Measurements from ENCODE around the gene SEMA3D.

The SEMA3D gene

DNA sequence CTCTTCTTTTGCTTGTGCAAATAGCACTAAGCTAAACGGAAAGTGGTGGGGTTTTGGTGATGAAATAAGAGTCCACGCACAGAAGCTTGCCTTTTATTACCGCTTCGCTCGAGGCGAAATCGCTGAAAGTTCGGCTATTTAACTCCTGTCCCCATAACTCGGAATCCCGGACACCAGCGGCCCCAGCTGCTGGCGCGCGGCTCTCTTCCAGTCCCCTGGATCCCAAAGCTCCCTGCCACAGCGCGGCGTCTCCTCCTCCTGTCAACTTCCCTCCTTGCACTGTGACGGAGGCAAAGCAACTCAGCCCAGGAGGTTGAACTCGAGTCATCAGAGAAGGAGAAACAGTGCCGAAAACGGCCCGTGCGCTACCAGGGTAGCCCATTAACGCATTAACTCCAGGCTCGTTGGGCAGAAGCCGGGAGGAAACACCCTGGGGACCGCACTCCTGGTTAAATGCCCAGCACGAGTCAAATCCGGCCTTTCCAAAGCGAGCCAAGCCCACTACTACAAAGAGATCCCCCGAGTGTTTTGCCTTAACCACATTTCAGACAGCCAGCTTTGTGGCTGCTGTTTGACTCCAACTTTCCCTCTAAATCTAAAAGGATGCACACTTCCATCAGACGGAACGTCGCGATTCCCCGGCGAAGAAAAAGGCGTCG is 1.3 kb downstream of the SEMA3D start:
- peaks cover 18% of the 10 kb centered on the region for H3K4me1 ChIP-seq
- no peak for TF ChIP-seq Cebpa-rat (IDR thresholded peaks at IDR 0.05)
- H3K27me3 ChIP-seq: peaks cover 20% of the 10 kb centered on the region
- no peaks in the 10 kb centered on the region for H3K36me3 ChIP-seq
- peak overlapping the region; percentile 73 for H3K4me3 ChIP-seq
- peak overlapping the region; percentile 67; the same call in 1 of the 2 replicates for H3K9ac ChIP-seq
- no peaks in the 10 kb centered on the region for H4K20me1 ChIP-seq
- no peak overlapping the region for H3K27ac ChIP-seq
- H3K4me2 ChIP-seq: peak overlapping the region; percentile 99
- H3K9me3 ChIP-seq: no peaks in the 10 kb centered on the region

DNA sequence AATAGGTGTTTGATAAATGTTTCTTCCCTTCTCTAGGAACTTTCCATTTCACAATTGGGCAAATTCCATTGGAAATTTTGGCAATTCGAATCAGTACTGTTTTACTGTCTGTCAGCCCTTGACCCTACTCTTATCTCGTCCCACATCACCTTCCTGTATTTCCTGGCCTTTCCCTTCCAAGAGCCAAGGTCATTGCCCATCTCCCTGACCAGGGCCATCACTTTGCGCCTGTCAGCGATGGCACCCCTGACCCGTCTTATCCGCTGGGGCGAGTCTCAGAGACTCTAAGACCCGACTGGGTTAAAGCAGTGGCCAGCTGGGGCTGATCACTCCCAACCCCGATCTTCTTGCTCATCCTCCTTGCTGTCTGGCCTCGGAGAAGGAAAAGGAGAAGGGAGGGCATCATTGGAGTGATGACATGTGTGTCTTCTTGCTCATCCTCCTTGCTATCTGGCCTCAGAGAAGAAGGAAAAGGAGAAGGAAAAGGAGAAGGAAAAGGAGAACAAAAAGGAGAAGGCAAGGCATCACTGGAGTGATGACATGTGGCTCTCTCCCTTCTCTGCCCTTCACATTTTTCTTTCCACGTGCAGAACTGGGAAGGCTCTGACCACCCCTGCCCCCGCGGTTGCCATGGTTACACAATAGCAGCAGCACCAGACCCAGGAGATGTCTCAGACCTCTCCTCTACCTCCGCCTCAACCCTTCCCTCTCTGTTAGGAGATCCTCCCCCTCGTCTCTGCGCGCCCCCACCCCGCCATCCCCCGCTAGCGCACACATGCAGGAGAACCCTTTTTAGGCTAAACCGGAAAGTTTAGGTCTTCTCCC is 2.0 kb downstream of the SEMA3D start:
- Histone ChIP-seq H3K36me3 (no peaks in the 10 kb centered on the region), H3K4me2 (peak overlapping the region; percentile 99; the same call in 1 of the 2 replicates), H3K4me3 (0 out of 2 replicates have a peak overlapping the region, but pooled peaks have one; percentile 73), H3K27ac (no peak overlapping the region), H3K9me3 (peaks cover 5% of the 10 kb centered on the region), H3K4me1 (peaks cover 18% of the 10 kb centered on the region), H3K9ac (no peak overlapping the region), H3K27me3 (peaks cover 20% of the 10 kb centered on the region), H4K20me1 (no peaks in the 10 kb centered on the region)
- TF ChIP-seq Cebpa-rat (IDR thresholded peaks at IDR 0.05): no peak

DNA sequence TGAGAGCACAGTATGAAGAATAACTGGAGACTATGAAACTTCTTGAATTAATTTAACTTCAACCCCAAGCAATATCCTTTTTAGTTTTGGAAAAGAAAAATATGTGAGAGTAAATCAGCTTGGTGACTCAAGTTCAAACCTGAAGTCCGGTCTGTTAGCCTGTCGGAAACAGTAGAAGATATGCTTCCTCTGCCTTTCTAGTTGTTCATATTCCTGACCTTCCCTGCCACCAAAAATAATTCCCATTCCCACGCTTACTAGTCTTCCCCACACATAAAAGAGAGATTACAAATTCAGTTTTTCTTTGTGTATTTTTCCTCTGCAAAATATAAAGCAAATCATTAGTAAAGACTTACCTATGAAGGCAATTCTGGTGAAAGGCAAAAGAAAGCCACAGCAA is 3.6 kb downstream of the SEMA3D start:
- no peak overlapping the region for H3K9ac ChIP-seq
- peaks cover 20% of the 10 kb centered on the region for H3K9me3 ChIP-seq
- no peak overlapping the region for H3K4me2 ChIP-seq
- no peaks in the 10 kb centered on the region for H4K20me1 ChIP-seq
- no peak overlapping the region for H3K27ac ChIP-seq
- peaks cover 20% of the 10 kb centered on the region for H3K27me3 ChIP-seq
- no peak for TF ChIP-seq Cebpa-rat (IDR thresholded peaks at IDR 0.05)
- no peak overlapping the region for H3K4me3 ChIP-seq
- H3K4me1 ChIP-seq: peaks cover 18% of the 10 kb centered on the region
- no peaks in the 10 kb centered on the region for H3K36me3 ChIP-seq

GRCh38 chr7:85178531-85179298 is 8.1 kb downstream of the SEMA3D start:
- Histone ChIP-seq H3K9ac (no peak overlapping the region), H3K27me3 (no peaks in the 10 kb centered on the region), H3K36me3 (no peaks in the 10 kb centered on the region), H3K4me2 (no peak overlapping the region), H3K4me3 (no peak overlapping the region), H3K27ac (no peak overlapping the region), H4K20me1 (no peaks in the 10 kb centered on the region), H3K4me1 (no peaks in the 10 kb centered on the region), H3K9me3 (peaks cover 25% of the 10 kb centered on the region)
- TF ChIP-seq Cebpa-rat (IDR thresholded peaks at IDR 0.05): no peak

GRCh38 chr7:85177316-85177715 is 9.5 kb downstream of the SEMA3D start:
- H3K27ac ChIP-seq: no peak overlapping the region
- H3K27me3 ChIP-seq: no peaks in the 10 kb centered on the region
- no peak overlapping the region for H3K9ac ChIP-seq
- no peaks in the 10 kb centered on the region for H3K4me1 ChIP-seq
- no peaks in the 10 kb centered on the region for H3K36me3 ChIP-seq
- H3K9me3 ChIP-seq: peaks cover 25% of the 10 kb centered on the region
- TF ChIP-seq Cebpa-rat (IDR thresholded peaks at IDR 0.05): no peak
- H3K4me3 ChIP-seq: no peak overlapping the region
- H4K20me1 ChIP-seq: no peaks in the 10 kb centered on the region
- no peak overlapping the region for H3K4me2 ChIP-seq

DNA sequence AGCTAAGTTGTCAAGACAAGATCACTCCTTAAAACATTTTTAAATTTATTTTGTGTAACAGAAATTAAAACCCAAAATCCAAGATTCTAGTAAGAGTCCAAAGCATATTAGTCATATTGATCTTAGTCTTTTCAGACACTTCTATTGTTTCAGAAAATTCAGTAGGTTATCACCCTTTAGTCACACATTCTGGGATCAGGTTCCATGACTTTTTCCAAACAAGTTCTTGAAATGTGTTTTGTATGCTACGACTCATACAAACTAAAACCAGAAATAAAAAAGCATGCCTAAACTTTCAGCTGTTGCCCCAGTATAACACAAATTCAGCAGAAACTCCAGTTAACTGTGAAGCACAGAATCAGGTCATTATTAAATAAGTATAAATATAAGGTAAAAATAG is 10.7 kb downstream of the SEMA3D start:
- Histone ChIP-seq H3K4me2 (no peak overlapping the region), H3K9ac (no peak overlapping the region)
- no peak for TF ChIP-seq Cebpa-rat (IDR thresholded peaks at IDR 0.05)

DNA sequence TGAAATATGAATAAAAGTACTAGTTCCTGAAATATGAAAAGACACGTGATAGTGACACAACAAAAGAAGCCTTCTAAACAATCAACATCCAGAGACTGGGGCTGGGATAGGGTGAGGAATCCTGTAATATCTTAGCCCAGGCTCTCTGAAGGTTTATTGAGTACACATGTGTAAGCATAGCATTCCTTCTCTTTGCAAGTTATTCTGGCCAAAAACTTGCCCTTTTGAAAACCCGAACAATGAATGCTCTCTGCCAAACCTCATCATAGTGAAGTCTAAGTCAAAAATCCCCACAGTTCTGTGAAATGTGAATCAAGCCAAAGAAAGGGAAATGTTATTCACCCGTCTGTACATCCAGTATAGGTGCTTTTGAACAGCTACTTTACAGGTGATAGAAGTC is 11.6 kb downstream of the SEMA3D start:
- no peaks in the 10 kb centered on the region for H3K4me1 ChIP-seq
- no peak for TF ChIP-seq Cebpa-rat (IDR thresholded peaks at IDR 0.05)
- H3K4me2 ChIP-seq: no peak overlapping the region
- H3K4me3 ChIP-seq: no peak overlapping the region
- H3K27me3 ChIP-seq: no peaks in the 10 kb centered on the region
- peaks cover 25% of the 10 kb centered on the region for H3K9me3 ChIP-seq
- H3K36me3 ChIP-seq: no peaks in the 10 kb centered on the region
- no peaks in the 10 kb centered on the region for H4K20me1 ChIP-seq
- H3K9ac ChIP-seq: no peak overlapping the region
- H3K27ac ChIP-seq: no peak overlapping the region

More for the DNA sequence above, 10.7 kb downstream of the SEMA3D start:
- H3K36me3 ChIP-seq: no peaks in the 10 kb centered on the region
- H3K9me3 ChIP-seq: peaks cover 25% of the 10 kb centered on the region
- no peaks in the 10 kb centered on the region for H3K27me3 ChIP-seq
- H3K27ac ChIP-seq: no peak overlapping the region
- no peaks in the 10 kb centered on the region for H4K20me1 ChIP-seq
- H3K4me1 ChIP-seq: no peaks in the 10 kb centered on the region
- no peak overlapping the region for H3K4me3 ChIP-seq

DNA sequence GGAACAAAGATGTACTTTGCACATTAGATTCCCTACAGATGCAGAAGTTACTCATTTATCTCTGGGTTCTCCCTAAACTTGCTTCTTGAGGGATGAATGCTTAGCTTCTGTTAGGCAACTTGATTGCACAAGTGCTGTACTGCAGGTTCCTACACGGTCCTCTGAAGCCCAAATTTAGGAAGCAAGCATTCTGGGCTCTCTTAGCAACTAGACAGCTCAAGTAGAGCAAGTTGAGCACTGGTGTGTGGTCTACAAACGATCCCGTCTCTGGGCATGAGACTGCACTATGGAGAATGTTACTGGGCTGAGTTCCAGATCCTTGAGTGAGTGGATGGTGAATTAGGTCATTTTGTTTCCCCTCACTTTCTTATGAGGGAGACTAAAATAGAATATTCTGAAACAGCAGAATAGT is 14.3 kb downstream of the SEMA3D start:
- H3K9me3 ChIP-seq: no peaks in the 10 kb centered on the region
- no peaks in the 10 kb centered on the region for H3K36me3 ChIP-seq
- no peak overlapping the region for H3K9ac ChIP-seq
- H3K4me3 ChIP-seq: no peak overlapping the region
- no peak for TF ChIP-seq Cebpa-rat (IDR thresholded peaks at IDR 0.05)
- H3K4me1 ChIP-seq: no peaks in the 10 kb centered on the region
- H3K27me3 ChIP-seq: no peaks in the 10 kb centered on the region
- no peaks in the 10 kb centered on the region for H4K20me1 ChIP-seq
- no peak overlapping the region for H3K4me2 ChIP-seq
- no peak overlapping the region for H3K27ac ChIP-seq

- Histone ChIP-seq H3K9me3 (no peaks in the 10 kb centered on the region), H3K9ac (no peak overlapping the region), H4K20me1 (no peaks in the 10 kb centered on the region), H3K4me3 (no peak overlapping the region), H3K4me2 (no peak overlapping the region), H3K27me3 (no peaks in the 10 kb centered on the region), H3K36me3 (no peaks in the 10 kb centered on the region), H3K27ac (no peak overlapping the region), H3K4me1 (no peaks in the 10 kb centered on the region)
- no peak for TF ChIP-seq Cebpa-rat (IDR thresholded peaks at IDR 0.05)
Measured at GRCh38 chr7:85167636-85168035, 19.2 kb downstream of the SEMA3D start.

DNA sequence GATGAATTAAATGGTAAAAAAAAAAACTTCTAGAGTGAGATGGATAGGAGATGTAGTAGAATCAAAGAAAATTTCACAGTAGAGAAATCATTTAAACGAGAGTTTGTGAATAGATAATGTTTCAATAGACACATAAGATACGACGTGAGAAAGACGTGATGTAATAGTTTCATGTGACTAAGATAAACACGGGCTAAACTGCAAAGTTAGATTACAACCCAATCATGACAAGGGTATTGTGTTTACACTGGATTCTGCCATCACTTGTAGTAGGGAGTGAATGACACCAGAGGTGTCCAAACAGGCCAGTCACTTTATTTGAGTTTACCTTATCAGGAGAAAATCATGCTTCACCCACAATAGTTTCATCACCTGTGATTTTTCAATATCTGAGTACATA is 21.6 kb downstream of the SEMA3D start:
- no peak overlapping the region for H3K9ac ChIP-seq
- no peaks in the 10 kb centered on the region for H3K4me1 ChIP-seq
- H3K9me3 ChIP-seq: no peaks in the 10 kb centered on the region
- H3K27me3 ChIP-seq: no peaks in the 10 kb centered on the region
- H3K4me2 ChIP-seq: no peak overlapping the region
- no peaks in the 10 kb centered on the region for H3K36me3 ChIP-seq
- no peak for TF ChIP-seq Cebpa-rat (IDR thresholded peaks at IDR 0.05)
- no peak overlapping the region for H3K27ac ChIP-seq
- H3K4me3 ChIP-seq: no peak overlapping the region
- H4K20me1 ChIP-seq: no peaks in the 10 kb centered on the region
